VCaP (cell line): ENCODE data around the gene APEX2.
"Not testable (repeated sequence)": the region's sequence is repeated elsewhere in the genome, so short reads cannot be mapped to it uniquely, and the experiment has no call there.

Experiments
- H3K27ac ChIP-seq: fragments of 450-650 bp; 2 replicates; pipeline ENCODE4 v1.5.1; 2017
- CTCF ChIP-seq: fragments of 450-650 bp; conservative IDR thresholded peaks from 2 replicates; pipeline ENCODE4 v1.5.1; 2017; ENCODE audit warnings: mild to moderate bottlenecking, moderate library complexity

APEX2 gene

DNA sequence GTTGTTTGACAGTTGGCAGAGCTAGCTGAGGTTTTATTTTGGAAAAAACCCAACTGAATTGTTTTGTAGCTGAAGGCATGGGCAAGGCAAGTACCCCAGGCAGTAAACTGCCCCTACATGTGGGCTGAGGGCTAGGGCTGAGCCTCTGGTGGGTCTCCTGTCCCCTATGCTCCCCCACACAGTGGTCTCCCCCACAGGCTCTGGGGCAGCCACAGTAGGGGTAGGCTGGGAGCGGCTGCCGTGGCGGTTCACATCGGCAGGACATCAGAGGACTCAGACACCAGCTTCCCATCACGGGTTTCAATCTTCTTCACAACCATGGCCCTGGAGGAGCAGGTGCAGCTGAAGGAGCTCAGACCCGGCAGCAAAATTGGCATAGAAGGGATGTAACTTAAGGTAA lies 41.4 kb downstream of the APEX2 start:
- no peak overlapping the region for H3K27ac ChIP-seq
- no peak for TF ChIP-seq CTCF

- H3K27ac ChIP-seq, result not testable (repeated sequence)
Observed at GRCh38 chrX:55050599-55050998, 50.4 kb downstream of the APEX2 start.

DNA sequence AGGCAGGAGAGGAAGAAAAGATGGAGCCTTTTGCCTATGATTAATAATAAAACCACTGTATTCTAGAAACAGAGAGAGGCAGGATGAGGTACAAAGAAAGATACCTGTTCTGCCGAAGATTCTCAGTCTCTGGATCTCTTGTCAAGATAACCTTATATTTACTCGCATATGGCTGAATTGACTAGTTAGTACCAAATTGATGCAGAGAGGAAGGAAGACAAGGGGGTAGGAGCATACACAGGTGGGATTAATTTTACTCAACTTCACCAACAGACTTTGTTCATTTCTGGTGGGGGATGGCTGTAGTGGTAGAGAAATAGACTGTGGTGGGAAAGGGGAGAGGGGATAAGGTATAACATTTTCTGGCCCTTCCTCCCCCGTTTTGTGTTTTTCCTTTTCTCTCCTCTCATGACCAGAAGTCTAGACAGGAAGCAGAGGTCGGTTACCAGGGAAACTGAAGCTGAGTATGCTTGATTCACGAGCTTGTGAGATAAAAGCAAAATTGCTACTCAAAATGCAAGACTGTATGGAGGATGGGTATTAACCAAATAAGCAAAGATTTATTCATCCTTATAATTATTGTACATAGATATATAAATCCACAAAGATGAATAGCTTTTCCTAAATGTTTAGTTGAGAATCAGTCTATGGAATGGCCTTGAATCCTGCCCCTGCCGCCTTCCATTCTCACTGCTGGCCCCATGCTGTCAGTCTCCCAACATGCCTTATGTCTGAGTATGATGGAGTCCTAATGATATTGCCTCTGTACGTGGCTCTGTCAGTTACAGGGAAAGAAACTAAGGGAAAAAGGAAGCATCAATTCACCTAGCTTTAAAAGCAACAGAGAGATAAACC lies 56.9 kb downstream of the APEX2 start:
- H3K27ac ChIP-seq, result no peak overlapping the region
- TF ChIP-seq CTCF, result no peak

DNA sequence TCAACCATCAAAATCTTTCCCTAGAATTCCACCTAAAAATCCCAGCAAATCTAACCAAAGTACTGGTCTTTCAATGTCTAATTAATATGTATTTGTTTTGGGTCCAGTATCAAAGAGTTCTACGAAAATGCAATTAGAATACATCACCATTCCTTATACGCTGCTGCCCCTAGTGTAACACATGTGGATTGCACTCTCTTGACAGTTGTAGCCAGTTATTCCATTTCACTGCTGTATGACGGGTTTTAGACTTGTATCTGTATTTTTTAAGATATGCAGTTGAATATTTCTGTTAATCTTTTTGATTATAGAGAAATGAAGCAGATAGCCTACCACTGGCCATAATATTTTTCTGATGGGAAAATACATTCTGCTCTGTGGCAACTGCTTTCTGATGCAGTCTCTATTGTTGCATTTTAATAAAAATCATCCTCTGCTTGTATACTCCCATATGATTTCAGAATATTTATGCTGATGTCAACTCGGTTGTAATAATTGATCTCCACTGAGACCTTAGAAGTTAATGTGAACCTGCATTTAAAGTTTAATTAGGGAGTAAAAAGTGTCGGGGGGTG lies 57.6 kb downstream of the APEX2 start:
- peak; percentile 92 for TF ChIP-seq CTCF
- no peak overlapping the region for H3K27ac ChIP-seq
